Duodenal mucosa (tissue), 2 donors: ENCODE results near the gene CMBL.

Experiments
- H3K27ac ChIP-seq: one replicate; pipeline ENCODE4 v1.7.0; 2013; ENCODE audit warnings: low read depth, low read length
- H3K27me3 ChIP-seq, 2 donors: one replicate each; pipeline ENCODE4 v1.7.0; 2013; ENCODE audit warnings: low read length in 2 of 2, control low read depth in 1 of 2; ENCODE audit not compliant: insufficient read depth in 2 of 2, control insufficient read depth in 1 of 2
- H3K36me3 ChIP-seq, 2 donors: one replicate each; pipeline ENCODE4 v1.7.0; 2013; ENCODE audit warnings: low read length in 2 of 2, control low read depth in 1 of 2; ENCODE audit not compliant: insufficient read depth in 2 of 2, control insufficient read depth in 1 of 2
- H3K4me1 ChIP-seq, 2 donors: one replicate each; pipeline ENCODE4 v1.7.0; 2013; ENCODE audit warnings: low read length in 2 of 2, control low read depth in 1 of 2; ENCODE audit not compliant: insufficient read depth in 2 of 2, control insufficient read depth in 1 of 2
- H3K4me3 ChIP-seq, 2 donors: one replicate each; pipeline ENCODE4 v1.7.0; 2013; ENCODE audit warnings: low read length in 2 of 2, low read depth in 1 of 2
- H3K9ac ChIP-seq, 2 donors: one replicate each; pipeline ENCODE4 v1.7.0; 2013; ENCODE audit warnings: low read length in 2 of 2, low read depth in 1 of 2
- H3K9me3 ChIP-seq, 2 donors: one replicate each; pipeline ENCODE4 v1.7.0; 2013; ENCODE audit warnings: low read length in 2 of 2, control low read depth in 1 of 2; ENCODE audit not compliant: control insufficient read depth in 1 of 2

Gene CMBL

DNA sequence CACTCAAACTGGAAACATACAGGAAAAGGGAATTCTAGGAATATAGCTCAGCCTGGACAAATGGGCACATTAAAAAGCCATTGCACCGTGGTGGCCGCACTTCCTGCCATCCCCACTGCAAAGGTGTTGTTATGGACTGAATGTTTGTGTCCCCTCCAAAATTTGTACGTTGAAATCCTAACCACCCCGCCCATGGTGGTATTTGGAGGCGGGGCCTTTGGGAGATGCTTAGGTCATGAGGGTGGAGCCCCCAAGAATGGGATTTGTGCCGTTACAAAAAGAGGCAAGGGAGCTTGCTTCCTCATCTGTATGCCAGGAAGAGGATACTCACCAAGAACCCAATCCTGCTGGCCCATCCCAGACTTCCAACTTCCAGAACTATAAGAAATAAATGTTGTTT, 1.1 kb upstream of the CMBL start:
- no peak overlapping the region for H3K27ac ChIP-seq
- H3K9me3 ChIP-seq = no peaks in the 10 kb centered on the region
- no peaks in the 10 kb centered on the region for H3K27me3 ChIP-seq
- peaks cover 22 to 26% of the 10 kb centered on the region in 2 donors for H3K4me1 ChIP-seq
- peaks cover 0 to 3% of the 10 kb centered on the region in 2 donors for H3K36me3 ChIP-seq
- no peak overlapping the region for H3K4me3 ChIP-seq
- no peak overlapping the region for H3K9ac ChIP-seq

DNA sequence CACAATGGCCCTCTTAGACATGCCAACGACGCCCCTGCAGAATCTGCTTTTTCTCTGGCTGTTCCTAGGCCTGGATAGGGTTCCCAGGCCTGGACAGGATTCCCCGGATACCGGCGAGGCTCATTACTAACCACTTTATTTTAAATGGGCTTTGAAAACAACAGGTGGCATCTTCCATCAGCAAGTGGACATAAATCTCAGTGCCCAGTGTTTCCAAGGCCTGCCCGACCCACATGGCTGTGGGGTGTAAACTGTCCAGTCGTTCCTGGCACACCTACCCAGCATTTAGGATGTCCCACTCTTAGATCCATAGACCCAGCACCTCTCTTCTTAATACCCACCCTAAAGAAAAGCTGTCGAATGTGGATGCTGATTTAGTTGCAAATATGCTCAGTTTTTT, 896 bp downstream of the CMBL start:
- peak overlapping the region; percentile 43 to 88 for H3K9ac ChIP-seq
- no peaks in the 10 kb centered on the region for H3K27me3 ChIP-seq
- H3K4me3 ChIP-seq = peak overlapping the region; percentile 85
- peaks cover 0 to 3% of the 10 kb centered on the region in 2 donors for H3K36me3 ChIP-seq
- no peaks in the 10 kb centered on the region for H3K9me3 ChIP-seq
- H3K27ac ChIP-seq = peak overlapping the region; percentile 92
- peaks cover 35 to 44% of the 10 kb centered on the region in 2 donors for H3K4me1 ChIP-seq

DNA sequence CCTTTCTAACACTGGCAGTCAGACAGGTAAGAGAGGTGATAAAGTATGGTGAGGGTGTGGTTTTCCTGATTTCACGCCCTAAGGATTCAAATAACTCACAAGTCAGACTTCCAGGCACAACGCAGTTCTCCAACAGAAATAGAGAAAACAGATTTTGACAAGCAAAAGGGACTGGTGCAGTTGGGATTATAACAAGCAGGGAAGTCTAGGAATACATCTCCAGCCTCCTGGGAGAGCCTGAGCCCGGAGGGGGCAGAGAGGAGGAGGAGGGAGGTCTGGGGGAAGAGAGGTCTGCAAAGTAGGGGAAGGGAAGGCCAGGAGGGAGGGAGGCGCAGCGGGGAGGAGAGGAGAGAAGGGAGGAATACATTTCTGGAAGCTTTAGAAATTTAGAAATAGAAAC, 1.6 kb downstream of the CMBL start:
- Histone ChIP-seq H3K27me3 (no peaks in the 10 kb centered on the region), H3K27ac (peak overlapping the region; percentile 92), H3K4me3 (peak overlapping the region; percentile 85), H3K9me3 (no peaks in the 10 kb centered on the region), H3K9ac (peak overlapping the region; percentile 43 to 88), H3K4me1 (peaks cover 35 to 44% of the 10 kb centered on the region in 2 donors), H3K36me3 (peaks cover 0 to 3% of the 10 kb centered on the region in 2 donors)

- H3K9me3 ChIP-seq = no peaks in the 10 kb centered on the region
- peaks cover 0 to 3% of the 10 kb centered on the region in 2 donors for H3K36me3 ChIP-seq
- H3K27ac ChIP-seq = peak overlapping the region; percentile 30
- H3K4me3 ChIP-seq = peak overlapping the region; percentile 31 to 53
- no peaks in the 10 kb centered on the region for H3K27me3 ChIP-seq
- H3K4me1 ChIP-seq = peaks cover 39 to 43% of the 10 kb centered on the region in 2 donors
- peak overlapping the region in 1 of 2 donors; percentile 51 for H3K9ac ChIP-seq
Measured at GRCh38 chr5:10304932-10305331, 2.8 kb downstream of the CMBL start.

DNA sequence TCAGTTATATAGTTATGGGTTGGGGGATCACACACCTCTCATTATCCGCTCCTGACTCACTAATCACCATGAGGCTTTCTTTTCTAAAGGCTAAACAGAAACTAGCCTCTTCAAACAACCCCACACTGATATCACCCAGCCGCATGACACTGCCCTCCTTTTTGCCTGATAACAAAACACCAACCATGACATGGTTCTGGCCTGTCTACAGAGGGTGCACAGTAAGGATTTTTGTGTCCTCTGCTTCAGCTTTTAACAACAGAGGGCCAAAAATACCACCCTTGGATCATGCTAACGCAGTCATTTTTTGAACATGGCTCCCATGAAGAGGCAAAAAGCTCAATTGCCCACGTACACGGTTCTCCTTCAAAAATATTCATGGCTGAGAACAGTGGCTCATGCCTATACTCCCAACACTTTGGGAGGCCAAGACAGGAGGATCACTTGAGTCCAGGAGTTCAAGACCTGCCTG, 4.0 kb downstream of the CMBL start:
- H3K36me3 ChIP-seq = peaks cover 0 to 3% of the 10 kb centered on the region in 2 donors
- H3K4me3 ChIP-seq = peak overlapping the region in 1 of 2 donors; percentile 5
- peak overlapping the region; percentile 7 to 39 for H3K9ac ChIP-seq
- peaks cover 38 to 53% of the 10 kb centered on the region in 2 donors for H3K4me1 ChIP-seq
- H3K27me3 ChIP-seq = no peaks in the 10 kb centered on the region
- H3K27ac ChIP-seq = peak overlapping the region; percentile 68
- H3K9me3 ChIP-seq = no peaks in the 10 kb centered on the region

DNA sequence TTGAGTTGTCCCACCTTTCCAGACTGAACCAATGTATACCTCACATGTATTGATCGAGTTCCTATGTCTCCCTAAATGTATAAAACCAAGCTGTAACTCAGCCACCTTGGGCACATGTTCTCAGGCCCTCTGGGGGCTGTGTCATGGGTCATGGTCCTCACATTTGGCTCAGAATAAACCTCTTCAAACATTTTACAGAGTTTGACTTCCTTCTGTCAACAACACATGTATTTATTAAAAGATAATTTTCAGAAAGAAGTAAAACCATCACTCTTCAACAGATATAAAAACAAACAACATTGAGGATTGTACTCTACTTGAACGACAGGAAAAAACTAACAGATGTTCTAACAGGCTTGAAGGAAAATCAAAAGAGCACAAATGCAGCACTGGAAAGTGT, 4.5 kb downstream of the CMBL start:
- Histone ChIP-seq H3K9ac (peak overlapping the region; percentile 7 to 39), H3K4me1 (peaks cover 38 to 53% of the 10 kb centered on the region in 2 donors), H3K4me3 (peak overlapping the region in 1 of 2 donors; percentile 15), H3K27me3 (no peaks in the 10 kb centered on the region), H3K9me3 (no peaks in the 10 kb centered on the region), H3K27ac (peak overlapping the region; percentile 68), H3K36me3 (peaks cover 0 to 3% of the 10 kb centered on the region in 2 donors)

DNA sequence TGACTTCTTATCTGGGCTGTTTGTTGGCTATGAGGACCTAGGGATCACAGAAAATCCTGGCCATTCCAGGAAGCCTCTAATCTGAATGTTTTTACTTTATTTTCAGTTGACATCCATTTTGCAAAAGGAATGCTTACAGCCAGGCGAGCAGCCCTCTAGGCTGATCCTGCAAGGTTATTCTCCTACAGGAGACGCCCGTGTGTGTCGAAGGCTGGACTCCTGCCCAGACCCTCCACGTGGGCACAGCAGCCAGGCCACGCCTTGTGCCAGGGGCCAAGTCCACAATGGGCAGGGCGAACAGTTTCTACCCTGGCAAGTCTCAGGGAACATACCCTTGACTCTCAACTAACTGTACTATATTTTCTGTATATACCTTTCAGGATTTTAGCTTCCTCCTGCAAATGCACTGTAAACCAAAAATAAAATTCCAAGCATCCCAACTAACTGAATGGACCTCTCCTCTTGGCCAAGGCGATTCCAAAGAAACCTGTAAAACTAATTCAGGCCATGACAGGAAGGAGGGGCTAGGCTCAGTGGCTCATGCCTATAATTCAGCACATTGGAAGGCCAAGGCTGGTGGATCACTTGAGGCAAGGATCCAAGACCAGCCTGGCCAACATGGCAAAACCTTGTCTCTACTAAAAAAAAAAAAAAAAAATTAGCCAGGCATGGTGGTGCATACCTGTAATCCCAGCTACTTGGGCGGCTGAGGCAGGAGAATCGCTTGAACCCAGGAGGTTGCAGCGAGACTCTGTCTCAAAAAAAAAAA, 5.7 kb downstream of the CMBL start:
- Histone ChIP-seq H3K9ac (peak overlapping the region; percentile 37 to 44), H3K27ac (peak overlapping the region; percentile 83), H3K9me3 (no peaks in the 10 kb centered on the region), H3K27me3 (no peaks in the 10 kb centered on the region), H3K36me3 (peaks cover 0 to 9% of the 10 kb centered on the region in 2 donors), H3K4me1 (peaks cover 38 to 53% of the 10 kb centered on the region in 2 donors), H3K4me3 (peak overlapping the region; percentile 34 to 41)

DNA sequence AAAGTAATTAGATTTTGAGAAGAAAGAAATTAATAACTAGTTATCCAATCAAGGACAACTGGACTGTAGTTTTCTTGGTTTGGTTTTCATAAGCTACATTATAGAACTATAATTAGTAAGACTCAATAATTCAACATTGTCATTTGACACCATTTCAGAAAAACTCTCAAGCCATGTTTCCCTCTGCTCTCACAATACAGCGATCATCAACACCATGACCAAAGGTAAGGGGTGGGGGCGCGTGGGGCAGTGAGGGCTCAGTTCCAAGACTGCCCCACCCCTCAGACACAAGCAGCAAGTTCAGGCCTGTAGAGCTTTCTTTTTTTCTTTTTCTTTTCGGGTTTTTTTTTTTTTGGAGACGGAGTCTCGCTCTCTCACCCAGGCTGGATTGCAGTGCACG, 6.4 kb downstream of the CMBL start:
- Histone ChIP-seq H3K9me3 (no peaks in the 10 kb centered on the region), H3K9ac (peak overlapping the region in 1 of 2 donors; percentile 37), H3K27ac (peak overlapping the region; percentile 83), H3K36me3 (peaks cover 0 to 9% of the 10 kb centered on the region in 2 donors), H3K4me3 (peak overlapping the region in 1 of 2 donors; percentile 41), H3K27me3 (no peaks in the 10 kb centered on the region), H3K4me1 (peaks cover 33 to 46% of the 10 kb centered on the region in 2 donors)

- peaks cover 33 to 44% of the 10 kb centered on the region in 2 donors for H3K4me1 ChIP-seq
- H3K36me3 ChIP-seq = peaks cover 0 to 17% of the 10 kb centered on the region in 2 donors
- no peaks in the 10 kb centered on the region for H3K27me3 ChIP-seq
- H3K9ac ChIP-seq = no peak overlapping the region
- no peak overlapping the region for H3K27ac ChIP-seq
- H3K9me3 ChIP-seq = no peaks in the 10 kb centered on the region
- H3K4me3 ChIP-seq = no peak overlapping the region
Measured at GRCh38 chr5:10300246-10300645, 7.5 kb downstream of the CMBL start.

DNA sequence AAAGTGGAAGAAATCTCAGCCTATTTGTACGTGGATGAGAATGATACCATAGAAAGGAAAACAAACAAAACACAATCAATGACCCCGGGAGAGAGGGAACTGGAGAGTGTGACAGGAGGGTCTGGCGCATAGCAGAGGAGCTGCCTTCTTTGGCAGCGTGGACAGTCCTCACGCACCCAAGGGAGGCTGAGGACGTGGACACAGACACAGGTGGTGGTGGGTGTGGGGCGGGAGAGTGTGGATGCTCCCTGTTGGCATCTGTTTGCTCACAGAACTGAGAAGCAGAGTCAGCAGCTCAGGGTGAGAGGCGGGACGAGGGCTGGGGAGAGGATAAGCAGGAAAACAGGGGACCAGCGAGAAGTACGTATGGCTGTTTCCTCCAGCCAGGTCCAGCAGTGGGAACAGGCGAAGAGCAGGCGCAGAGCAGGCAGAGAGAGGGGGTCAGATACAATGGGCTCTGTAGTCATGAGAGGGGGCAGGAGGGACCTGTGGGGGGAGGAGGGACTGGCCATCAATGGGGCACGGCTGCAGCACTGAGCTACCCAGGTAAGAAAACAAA, 10.0 kb downstream of the CMBL start:
- H3K27ac ChIP-seq = no peak overlapping the region
- no peaks in the 10 kb centered on the region for H3K9me3 ChIP-seq
- H3K9ac ChIP-seq = no peak overlapping the region
- peaks cover 0 to 21% of the 10 kb centered on the region in 2 donors for H3K36me3 ChIP-seq
- no peak overlapping the region for H3K4me3 ChIP-seq
- no peaks in the 10 kb centered on the region for H3K27me3 ChIP-seq
- H3K4me1 ChIP-seq = peaks cover 10 to 19% of the 10 kb centered on the region in 2 donors
